ENCODE results near the gene VWF.
"Not testable (repeated sequence)": the region's sequence is repeated elsewhere in the genome, so short reads cannot be mapped to it uniquely, and the experiment has no call there.

Gene VWF

GRCh38 chr12:6020930-6021329 is 103.5 kb downstream of the VWF start:
- Histone ChIP-seq H3K9me2 (replicated peaks; ENCODE audit: insufficient read depth, low read length) (no peaks in the 10 kb centered on the region), H3K4me1 (ENCODE audit: low read length) (no peaks in the 10 kb centered on the region), H3K27me3 (replicated peaks; ENCODE audit: insufficient read depth, low read length) (no peaks in the 10 kb centered on the region), H2AFZ (ENCODE audit: low read length) (no peak overlapping the region), H3F3A (ENCODE audit: insufficient read depth, low read length) (no peaks in the 10 kb centered on the region), H3K79me2 (ENCODE audit: low read length) (no peaks in the 10 kb centered on the region), H3K4me3 (ENCODE audit: low read length) (no peak overlapping the region), H3K27ac (ENCODE audit: low read length) (no peak overlapping the region), H3K4me2 (ENCODE audit: low read depth, low read length) (no peak overlapping the region), H3K36me3 (replicated peaks; ENCODE audit: insufficient read depth, low read length) (no peaks in the 10 kb centered on the region), H3K9me3 (replicated peaks; ENCODE audit: insufficient read depth, low read length) (no peaks in the 10 kb centered on the region), H4K20me1 (ENCODE audit: insufficient read depth, low read length) (no peaks in the 10 kb centered on the region), H3K9ac (ENCODE audit: low read length) (no peak overlapping the region)
- DNase-seq: no peak
- TF ChIP-seq CTCF (IDR thresholded peaks at IDR 0.05; ENCODE audit: low read length) (no peak), EZH2 (optimal IDR thresholded peaks at IDR 0.05; ENCODE audit: low read depth, low read length) (no peak), EZH2phosphoT487 (IDR thresholded peaks at IDR 0.05; ENCODE audit: low read length) (no peak)

GRCh38 chr12:6020511-6020910 is 104.0 kb downstream of the VWF start:
- H4K20me1 ChIP-seq (ENCODE audit: insufficient read depth, low read length); H3K4me2 ChIP-seq (ENCODE audit: low read depth, low read length); H3K9ac ChIP-seq (ENCODE audit: low read length); H3K9me3 ChIP-seq (replicated peaks; ENCODE audit: insufficient read depth, low read length); H3K79me2 ChIP-seq (ENCODE audit: low read length); H3K4me3 ChIP-seq (ENCODE audit: low read length); H3K9me2 ChIP-seq (replicated peaks; ENCODE audit: insufficient read depth, low read length); H3K36me3 ChIP-seq (replicated peaks; ENCODE audit: insufficient read depth, low read length); H2AFZ ChIP-seq (ENCODE audit: low read length); DNase-seq; H3K4me1 ChIP-seq (ENCODE audit: low read length); H3F3A ChIP-seq (ENCODE audit: insufficient read depth, low read length); H3K27me3 ChIP-seq (replicated peaks; ENCODE audit: insufficient read depth, low read length); H3K27ac ChIP-seq (ENCODE audit: low read length): not testable (repeated sequence)

- not testable (repeated sequence) for H3K4me3 ChIP-seq (ENCODE audit: low read length); H3K36me3 ChIP-seq (replicated peaks; ENCODE audit: insufficient read depth, low read length); H3K4me2 ChIP-seq (ENCODE audit: low read depth, low read length); H3F3A ChIP-seq (ENCODE audit: insufficient read depth, low read length); H3K9me2 ChIP-seq (replicated peaks; ENCODE audit: insufficient read depth, low read length); DNase-seq; H3K27ac ChIP-seq (ENCODE audit: low read length); H3K9me3 ChIP-seq (replicated peaks; ENCODE audit: insufficient read depth, low read length); H4K20me1 ChIP-seq (ENCODE audit: insufficient read depth, low read length); H2AFZ ChIP-seq (ENCODE audit: low read length); H3K9ac ChIP-seq (ENCODE audit: low read length); H3K79me2 ChIP-seq (ENCODE audit: low read length); H3K27me3 ChIP-seq (replicated peaks; ENCODE audit: insufficient read depth, low read length); H3K4me1 ChIP-seq (ENCODE audit: low read length)
These were observed 105.2 kb downstream of the VWF start for GRCh38 chr12:6019256-6019655.

- Histone ChIP-seq H2AFZ (ENCODE audit: low read length) (no peak overlapping the region), H3K9me2 (replicated peaks; ENCODE audit: insufficient read depth, low read length) (no peaks in the 10 kb centered on the region), H3K27ac (ENCODE audit: low read length) (no peak overlapping the region), H4K20me1 (ENCODE audit: insufficient read depth, low read length) (no peaks in the 10 kb centered on the region), H3K27me3 (replicated peaks; ENCODE audit: insufficient read depth, low read length) (no peaks in the 10 kb centered on the region), H3F3A (ENCODE audit: insufficient read depth, low read length) (no peaks in the 10 kb centered on the region), H3K9me3 (replicated peaks; ENCODE audit: insufficient read depth, low read length) (no peaks in the 10 kb centered on the region), H3K9ac (ENCODE audit: low read length) (no peak overlapping the region), H3K4me2 (ENCODE audit: low read depth, low read length) (no peak overlapping the region), H3K4me1 (ENCODE audit: low read length) (no peaks in the 10 kb centered on the region), H3K4me3 (ENCODE audit: low read length) (no peak overlapping the region), H3K79me2 (ENCODE audit: low read length) (no peaks in the 10 kb centered on the region), H3K36me3 (replicated peaks; ENCODE audit: insufficient read depth, low read length) (no peaks in the 10 kb centered on the region)
- no peak for DNase-seq
- TF ChIP-seq CTCF (IDR thresholded peaks at IDR 0.05; ENCODE audit: low read length): no peak
- TF ChIP-seq EZH2phosphoT487 (IDR thresholded peaks at IDR 0.05; ENCODE audit: low read length): no peak
- no peak for TF ChIP-seq EZH2 (optimal IDR thresholded peaks at IDR 0.05; ENCODE audit: low read depth, low read length)
These were observed 106.2 kb downstream of the VWF start for GRCh38 chr12:6018265-6018664.

Data from MM.1S (cell line).